SHP77 treated with DMSO at 0.1 percent for 48 hours (cell line): ENCODE results near the gene SDK1.
"Not testable (repeated sequence)": the region's sequence is repeated elsewhere in the genome, so short reads cannot be mapped to it uniquely, and the experiment has no call there.

Experiments used
- DNase-seq: peaks from one replicate; lab custom pipeline; 2025; lab: John Stamatoyannopoulos, UW

Gene SDK1

DNA sequence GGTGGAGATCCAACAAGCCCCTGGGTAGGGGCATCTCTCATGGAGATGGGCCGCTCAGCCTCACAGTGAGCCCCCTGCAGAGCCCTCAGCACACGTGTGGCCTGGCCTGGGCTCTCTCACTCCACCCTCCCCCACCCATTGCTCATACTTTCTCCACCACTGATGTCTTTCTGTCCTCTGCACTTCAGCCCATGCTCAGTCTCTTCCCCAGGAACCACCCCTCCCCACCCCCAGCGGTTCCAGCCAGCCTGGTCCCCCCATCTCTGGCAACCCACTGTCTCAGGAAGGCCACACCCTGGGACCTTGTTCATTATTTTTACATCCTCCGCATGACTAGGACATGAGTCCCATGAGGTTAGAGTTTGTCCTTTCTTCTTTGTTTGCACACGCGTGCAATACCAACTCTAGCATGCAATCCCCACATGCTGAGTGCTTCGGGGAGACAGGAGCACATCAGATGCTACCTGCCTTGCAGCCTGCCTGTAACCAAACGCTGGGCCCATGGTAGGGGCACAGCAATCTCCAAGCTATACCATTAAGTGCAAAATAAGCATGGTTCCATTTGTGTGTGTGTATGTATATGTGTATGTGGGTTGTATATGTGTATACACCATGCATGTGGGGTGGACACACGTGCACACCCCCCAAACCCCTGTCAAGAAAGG is 972.6 kb downstream of the SDK1 start:
- no peak for DNase-seq

- DNase-seq, result no peak
Observed at GRCh38 chr7:4274286-4274685, 973.2 kb downstream of the SDK1 start.

DNA sequence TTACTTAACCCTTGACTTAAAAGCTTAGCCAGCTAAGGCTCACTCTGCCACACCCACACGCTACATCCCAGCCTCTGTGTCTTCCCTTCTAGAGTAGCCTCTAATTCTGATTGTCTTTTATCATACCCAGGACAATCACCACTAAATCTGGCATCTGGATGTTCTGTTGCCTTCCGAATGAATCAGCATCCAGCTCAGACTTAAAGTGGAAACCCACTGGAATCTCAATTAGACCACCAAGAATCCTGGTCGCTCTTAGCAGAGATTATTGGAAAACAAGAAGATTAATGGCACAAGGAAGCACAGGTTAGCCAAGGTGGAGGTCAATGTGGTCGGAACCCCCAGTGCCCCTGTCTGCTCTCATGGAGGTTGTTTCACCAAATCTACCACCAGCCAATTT is 976.9 kb downstream of the SDK1 start:
- DNase-seq, result no peak

- no peak for DNase-seq
Observed at GRCh38 chr7:4279216-4279615, 978.2 kb downstream of the SDK1 start.

- DNase-seq, result no peak
Observed at GRCh38 chr7:4281231-4281993, 980.4 kb downstream of the SDK1 start.

DNA sequence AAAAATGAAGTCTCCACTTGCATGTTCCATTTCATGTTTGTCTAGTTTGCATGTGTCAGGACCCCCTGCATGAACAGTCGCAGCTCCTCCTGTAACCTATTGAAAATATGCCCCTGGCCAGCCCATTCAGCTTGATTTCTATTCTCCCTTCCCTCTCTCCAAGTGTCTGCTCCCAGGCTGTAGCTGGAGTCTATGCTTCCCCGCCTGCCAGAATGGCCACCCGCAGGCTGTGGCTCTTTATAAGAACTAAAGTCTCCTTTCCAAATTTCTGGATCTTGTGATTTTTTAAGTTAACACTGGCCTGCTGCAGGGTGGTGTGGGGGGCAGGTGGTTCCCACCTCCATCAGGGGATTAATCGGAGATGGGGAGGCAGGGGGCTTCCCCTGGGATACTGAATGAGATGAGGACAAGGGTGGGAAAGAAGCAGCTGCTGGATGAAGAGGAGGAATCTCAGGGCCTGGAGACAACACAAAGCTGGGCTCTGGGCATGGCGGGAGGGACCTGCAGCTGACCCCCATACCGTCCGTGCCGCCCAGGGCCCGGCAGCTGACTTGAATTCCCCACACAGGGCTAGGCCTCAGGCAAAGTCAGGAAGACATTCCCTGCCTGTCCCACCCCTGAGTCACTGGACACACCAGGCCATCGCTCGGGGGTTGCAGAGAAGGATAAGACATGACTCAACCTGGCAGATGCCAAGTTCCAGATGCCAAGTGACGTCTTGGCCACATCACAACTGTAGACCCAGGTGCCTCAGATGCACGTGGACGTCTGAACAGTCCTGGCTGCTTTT is 981.6 kb downstream of the SDK1 start:
- DNase-seq, result no peak

- DNase-seq, result no peak
Observed at GRCh38 chr7:4286351-4286750, 985.3 kb downstream of the SDK1 start.

DNA sequence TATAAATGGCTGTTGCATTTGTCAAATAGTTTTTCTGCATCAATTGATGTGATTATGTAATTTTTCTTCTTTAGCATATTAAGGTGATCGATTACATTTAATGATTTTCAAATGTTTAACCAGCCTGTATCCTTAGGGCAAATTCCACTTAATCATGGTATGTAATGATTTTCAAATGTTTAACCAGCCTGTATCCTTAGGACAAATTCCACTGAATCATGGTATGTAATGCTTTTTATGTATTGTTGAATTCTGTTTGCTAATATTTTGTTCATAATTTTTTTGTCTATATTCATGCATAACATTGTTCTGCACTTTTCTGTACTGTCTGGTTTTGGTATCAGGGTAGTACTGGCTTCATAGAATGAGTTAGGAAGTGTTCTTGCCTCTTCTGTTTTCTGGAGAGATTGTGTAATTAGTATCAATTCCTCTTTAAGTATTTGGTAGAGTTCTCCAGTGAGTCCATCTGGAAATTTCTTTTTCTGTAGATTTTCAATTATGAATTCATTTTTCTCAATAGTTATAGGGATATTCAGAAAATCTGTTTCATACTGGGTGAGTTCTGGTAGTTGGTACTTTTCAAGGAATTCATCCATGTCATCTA is 987.8 kb downstream of the SDK1 start:
- no peak for DNase-seq

DNA sequence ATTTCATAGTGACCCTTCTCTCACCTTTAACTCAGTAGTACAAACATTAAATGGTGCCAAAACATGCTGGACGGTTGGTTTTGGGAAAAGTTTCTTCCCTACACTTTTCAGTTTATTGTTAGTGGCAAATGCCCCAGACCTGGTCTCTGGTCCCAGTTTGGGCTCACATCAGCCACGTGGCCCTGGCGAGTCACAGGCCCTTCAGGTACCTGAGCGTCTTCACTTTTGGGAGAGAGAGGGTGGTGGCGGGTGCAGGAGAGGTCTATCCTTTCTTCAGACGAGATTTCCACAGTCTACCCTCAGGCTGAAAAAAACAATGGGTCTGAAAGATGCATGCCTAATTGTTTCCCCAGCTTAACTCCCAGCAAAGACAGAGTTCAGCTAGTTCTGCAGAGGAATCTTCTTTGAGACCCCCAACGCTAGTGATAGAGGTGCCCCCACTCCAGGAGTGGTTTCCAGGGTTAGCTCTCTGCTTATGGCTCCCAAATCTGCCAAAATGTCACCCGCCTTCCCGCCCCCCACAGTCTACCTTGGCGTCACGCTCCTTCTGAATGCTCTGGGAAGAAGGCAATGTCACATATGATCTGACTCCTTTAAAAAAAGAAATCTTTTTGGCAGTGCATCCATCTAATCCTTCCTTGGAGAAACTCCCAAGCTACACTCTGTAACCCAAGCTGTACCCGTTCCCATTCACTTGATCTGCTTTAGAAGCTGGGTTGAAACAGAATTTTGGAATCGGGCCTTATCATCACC is 996.3 kb downstream of the SDK1 start:
- DNase-seq, result no peak

GRCh38 chr7:4297918-4298219 is 996.8 kb downstream of the SDK1 start:
- no peak for DNase-seq

- DNase-seq, result no peak
Observed at GRCh38 chr7:4299431-4299830, 998.4 kb downstream of the SDK1 start.

GRCh38 chr7:4302203-4302905 is 1001.3 kb downstream of the SDK1 start:
- no peak for DNase-seq

DNA sequence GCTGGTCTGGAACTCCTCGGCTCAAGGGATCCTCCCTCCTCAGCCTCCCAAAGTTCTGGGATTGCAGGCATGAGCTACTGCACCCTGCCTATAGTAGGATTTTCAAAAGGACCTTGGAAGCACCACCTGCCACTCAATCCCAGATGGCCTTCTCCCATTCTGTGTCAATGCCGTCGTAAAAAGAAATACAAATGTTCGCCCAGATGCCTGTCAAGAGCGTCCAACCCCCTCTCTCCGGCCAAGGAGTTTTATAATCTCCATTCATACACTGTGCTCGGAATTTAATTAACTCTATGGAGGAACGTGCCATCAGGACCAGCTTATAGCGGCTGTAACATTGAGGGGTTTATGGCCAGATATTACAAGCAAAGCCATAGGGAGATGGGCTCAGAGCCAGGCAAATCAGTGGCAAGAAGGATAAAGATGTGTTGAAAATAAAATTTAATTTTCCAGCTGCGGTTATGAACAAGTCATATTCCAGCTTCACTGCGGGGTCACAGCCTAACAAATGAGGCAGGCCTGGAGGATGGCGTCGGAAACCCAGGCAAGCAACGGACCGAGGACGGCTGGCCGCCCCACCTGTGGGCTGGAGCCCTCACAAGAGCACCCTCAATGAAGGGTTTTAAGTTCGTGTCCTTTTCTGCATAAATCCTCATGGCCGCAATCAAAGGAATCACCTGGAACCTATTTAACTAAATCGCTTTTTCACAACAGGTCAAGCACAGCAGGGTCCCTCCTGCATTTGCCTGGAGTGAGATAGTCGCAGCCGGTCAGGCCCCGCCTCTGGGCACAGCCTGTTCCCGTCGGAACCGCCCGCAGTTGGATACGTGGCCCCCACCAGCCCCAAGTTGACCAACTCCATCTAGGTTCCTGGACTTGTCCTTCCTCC is 1006.5 kb downstream of the SDK1 start:
- DNase-seq, result no peak

GRCh38 chr7:4308205-4308590 is 1007.1 kb downstream of the SDK1 start:
- DNase-seq, result no peak

GRCh38 chr7:4313911-4314310 is 1012.9 kb downstream of the SDK1 start:
- DNase-seq, result not testable (repeated sequence)

GRCh38 chr7:4314316-4314715 is 1013.3 kb downstream of the SDK1 start:
- DNase-seq, result not testable (repeated sequence)
